SKM-1 treated with dmso at 0.1 percent for 144 hours (cell line): ENCODE measurements around the gene FBXO4.

Experiments
- DNase-seq: peaks from one replicate; lab custom pipeline; 2025; ENCODE audit not compliant: unreplicated experiment; lab: John Stamatoyannopoulos, UW

FBXO4 gene, protein sequence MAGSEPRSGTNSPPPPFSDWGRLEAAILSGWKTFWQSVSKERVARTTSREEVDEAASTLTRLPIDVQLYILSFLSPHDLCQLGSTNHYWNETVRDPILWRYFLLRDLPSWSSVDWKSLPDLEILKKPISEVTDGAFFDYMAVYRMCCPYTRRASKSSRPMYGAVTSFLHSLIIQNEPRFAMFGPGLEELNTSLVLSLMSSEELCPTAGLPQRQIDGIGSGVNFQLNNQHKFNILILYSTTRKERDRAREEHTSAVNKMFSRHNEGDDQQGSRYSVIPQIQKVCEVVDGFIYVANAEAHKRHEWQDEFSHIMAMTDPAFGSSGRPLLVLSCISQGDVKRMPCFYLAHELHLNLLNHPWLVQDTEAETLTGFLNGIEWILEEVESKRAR

DNA sequence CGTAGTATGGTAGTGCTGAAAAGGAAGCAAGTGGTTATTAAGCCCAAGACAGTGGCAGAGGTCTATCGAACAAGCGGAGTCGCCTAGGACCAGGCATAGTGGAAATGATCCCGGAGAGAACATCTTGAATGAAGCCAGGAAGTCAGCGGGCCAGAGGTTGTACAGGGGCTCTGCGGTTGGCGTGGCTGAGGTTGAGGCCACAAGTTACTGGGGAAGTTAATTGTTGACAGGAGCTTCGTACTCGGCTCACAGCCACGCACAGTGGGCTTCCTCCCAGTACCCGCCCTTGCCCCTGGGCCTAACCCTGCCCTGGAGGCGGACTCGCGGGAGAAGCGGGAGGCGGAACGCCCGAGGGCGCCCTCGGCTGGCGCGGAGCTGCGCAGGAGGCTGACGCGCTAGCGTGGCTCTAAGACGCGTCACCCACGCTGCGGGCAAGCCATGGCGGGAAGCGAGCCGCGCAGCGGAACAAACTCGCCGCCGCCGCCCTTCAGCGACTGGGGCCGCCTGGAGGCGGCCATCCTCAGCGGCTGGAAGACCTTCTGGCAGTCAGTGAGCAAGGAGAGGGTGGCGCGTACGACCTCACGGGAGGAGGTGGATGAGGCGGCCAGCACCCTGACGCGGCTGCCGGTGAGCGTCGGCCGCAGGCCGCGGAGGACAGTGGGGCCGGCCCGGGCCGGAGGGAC is at the start of gene FBXO4:
Gene FBXO4 (plus strand): TSS at position 410 of the 683 bp plus-strand sequence. CDS start 29 bp downstream, at position 439.
- DNase-seq: peak; percentile 82

GRCh38 chr5:41876678-41877077 is 48.4 kb upstream of the FBXO4 start:
- DNase-seq: no peak

DNA sequence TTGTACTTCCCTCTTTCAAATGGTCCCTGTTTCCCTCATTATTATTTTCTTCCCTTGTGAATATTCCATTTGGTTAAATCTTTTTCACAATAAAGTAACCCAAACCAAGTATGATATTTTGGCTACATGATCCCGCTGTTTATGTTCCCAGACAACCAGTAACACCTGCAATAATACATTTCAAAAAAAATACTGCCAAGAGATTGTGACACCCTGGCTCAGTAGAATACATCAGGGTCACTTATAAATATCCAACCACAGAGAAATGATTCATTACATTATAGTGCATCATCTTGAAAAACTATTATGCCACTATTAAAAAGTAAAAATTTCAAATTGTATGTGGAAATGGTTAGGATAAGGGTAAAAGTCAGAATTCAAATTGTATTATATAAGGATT is 47.7 kb upstream of the FBXO4 start:
- no peak for DNase-seq

DNA sequence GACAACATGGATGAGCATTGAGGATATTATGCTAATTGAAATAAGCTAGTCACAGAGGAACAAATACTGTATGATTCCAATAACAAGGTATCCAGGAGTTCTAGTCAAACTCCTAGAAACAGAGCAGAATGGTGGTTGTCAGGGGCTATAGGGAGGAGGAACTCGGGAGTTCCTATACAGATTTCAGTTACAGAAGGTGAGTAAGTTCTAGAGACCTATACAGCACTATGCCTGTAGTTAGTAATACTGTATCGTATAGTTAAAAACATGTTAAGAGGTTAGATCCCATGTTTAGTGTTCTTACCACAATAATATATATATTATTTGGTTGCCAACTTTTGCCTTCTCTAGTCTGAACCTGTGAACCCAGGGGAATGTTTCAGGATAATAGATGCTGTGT is 46.9 kb upstream of the FBXO4 start:
- DNase-seq: no peak

- no peak for DNase-seq
These were observed 46.2 kb upstream of the FBXO4 start for GRCh38 chr5:41878643-41879478.

DNA sequence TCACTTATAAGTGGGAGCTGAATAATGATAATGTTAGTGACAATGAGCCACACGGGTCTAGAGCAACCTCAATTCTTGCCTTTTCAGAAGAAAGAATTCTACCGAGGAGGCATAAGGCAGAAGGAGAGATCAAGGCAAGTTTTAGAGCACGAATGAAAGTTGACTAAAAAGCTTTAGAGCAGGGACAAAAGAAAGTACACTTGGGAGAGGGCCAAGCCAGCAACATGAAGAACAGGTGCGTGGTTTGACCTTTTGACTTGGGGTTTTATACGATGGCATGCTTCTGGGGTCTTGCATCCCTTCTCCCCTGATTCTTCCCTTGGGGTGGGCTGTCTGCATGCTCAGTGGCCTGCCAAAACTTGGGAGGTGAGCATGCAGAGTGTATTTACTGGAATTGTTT is 42.3 kb upstream of the FBXO4 start:
- DNase-seq: no peak

- no peak for DNase-seq
These were observed 41.8 kb upstream of the FBXO4 start for GRCh38 chr5:41883243-41883642.

- no peak for DNase-seq
These were observed 41.1 kb upstream of the FBXO4 start for GRCh38 chr5:41883936-41884335.

DNA sequence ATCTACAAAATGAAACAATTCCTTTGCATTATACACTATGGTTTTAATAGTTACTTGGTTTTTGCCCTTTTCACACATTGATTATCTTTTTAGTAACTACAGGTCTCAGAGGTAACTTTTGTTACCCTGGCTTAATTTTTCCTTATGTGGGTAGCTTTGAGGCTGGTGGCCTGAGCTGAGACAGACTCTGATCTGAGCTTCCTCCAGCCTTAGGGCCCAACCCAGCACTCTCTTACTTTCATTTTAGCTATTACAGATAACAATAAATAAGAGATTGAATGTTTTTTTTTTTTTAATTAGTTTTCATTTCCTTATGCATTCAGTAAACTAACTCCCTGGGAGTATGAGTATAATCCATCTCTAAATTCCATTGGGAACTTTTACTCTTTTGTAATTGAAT is 39.8 kb upstream of the FBXO4 start:
- DNase-seq: no peak

DNA sequence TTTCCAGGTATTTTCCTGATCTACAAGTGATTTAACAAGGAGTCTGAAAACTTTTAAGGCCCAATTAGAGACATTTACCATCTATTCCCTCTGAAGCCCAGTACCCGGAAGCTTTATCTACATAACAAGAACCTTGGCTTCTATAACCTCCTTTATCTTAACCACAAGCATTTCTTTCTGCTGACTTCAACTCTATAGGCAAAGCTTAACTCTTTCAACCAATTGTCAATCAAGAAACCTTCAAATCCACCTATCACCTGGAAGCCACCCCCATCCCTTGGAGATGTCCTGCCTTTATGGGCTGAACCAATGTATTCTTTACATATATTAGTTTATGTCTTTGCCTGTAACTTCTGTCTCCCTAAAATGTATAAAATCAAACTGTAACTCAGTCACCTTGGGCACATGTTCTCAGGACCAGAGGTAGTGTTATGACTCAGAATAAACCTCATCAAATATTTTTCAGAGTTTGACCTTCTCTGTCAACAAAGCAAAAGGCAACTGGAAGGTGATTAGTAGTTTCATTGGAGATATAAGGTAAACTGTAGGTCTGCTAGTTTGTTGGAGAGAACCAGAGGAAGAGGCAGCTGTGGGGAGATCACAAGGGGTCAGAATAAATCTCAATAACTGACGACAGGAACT is 33.9 kb upstream of the FBXO4 start:
- DNase-seq: no peak

DNA sequence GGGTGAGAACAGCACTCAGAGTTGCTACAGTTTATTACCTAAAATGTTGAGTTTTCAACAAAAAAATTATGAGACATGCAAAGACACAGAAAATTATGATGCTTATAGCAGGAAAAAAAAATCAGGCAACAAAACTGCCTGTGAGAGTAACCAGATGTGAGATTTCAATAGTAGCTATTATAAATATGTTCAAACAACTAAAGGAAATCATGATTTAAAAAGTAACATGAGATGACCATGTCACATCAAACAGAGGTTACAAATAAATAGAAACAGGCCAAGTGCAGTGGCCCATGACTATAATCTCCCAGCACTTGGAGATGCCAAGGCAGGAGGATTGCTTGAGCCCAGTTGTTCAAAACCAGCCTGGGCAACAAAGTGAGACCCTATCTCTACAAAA is 33.0 kb upstream of the FBXO4 start:
- DNase-seq: no peak

DNA sequence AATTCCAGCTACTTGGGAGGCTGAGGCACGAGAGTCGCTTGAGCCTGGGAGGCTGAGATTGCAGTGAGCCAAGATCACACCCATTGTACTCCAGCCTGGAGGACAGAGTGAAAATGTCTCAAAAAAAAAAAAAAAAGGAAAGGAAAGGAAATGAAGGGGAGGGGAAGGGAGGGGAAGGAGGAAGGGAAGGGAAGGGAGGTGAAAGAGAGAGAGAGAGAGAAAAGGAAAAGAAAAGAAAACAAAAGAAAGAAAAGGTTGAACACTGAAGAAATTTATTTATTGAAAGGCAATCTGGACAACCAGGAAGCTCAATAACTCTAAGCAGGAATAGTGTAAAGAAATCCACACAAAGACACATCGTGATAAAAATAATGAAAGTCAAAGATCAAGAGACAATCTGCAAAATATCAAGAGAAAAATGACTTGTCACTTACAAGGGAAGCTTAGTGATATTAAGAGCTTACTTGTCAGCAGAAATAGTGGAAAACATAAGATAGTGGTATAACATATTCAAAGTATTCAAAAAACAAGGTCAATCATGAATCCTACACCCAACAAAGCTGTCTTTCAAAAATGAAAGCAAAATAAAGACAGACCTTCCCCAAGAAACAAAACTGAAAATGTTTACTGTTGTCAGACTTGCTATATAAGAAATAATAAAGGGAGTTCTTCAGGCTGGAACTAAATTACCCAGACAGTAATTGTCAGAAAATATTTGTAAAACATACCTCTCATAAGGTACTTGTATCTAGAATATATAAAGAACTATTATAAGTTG is 31.8 kb upstream of the FBXO4 start:
- DNase-seq: no peak

GRCh38 chr5:41896230-41896629 is 28.9 kb upstream of the FBXO4 start:
- DNase-seq: no peak

GRCh38 chr5:41903382-41903891 is 21.6 kb upstream of the FBXO4 start:
- DNase-seq: no peak

GRCh38 chr5:41903892-41904799 is 20.9 kb upstream of the FBXO4 start, which contains the start of gene RIMOC1:
TSS of gene RIMOC1 (plus strand) at chr5:41904344. CDS start at chr5:41904368, 24 bp downstream.
- peak; percentile 99 for DNase-seq

DNA sequence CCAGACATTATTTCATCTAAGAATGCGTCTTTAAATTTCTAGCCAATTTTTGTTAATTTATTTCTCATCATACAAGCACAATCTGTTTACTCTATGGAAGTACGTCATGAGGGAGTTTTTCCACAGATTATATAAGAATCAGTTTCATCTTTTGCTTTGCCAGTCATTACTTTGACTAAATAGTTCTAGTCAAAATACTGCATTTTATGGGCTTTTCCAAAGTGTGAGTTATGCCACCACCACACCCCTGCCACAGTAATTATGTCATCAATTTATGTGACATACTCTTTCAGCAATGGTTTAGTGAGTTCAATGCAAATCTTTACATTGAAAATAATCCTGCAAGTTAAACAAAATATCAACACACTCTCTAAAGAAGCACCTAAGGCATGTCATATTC is 18.9 kb upstream of the FBXO4 start:
- DNase-seq: no peak

DNA sequence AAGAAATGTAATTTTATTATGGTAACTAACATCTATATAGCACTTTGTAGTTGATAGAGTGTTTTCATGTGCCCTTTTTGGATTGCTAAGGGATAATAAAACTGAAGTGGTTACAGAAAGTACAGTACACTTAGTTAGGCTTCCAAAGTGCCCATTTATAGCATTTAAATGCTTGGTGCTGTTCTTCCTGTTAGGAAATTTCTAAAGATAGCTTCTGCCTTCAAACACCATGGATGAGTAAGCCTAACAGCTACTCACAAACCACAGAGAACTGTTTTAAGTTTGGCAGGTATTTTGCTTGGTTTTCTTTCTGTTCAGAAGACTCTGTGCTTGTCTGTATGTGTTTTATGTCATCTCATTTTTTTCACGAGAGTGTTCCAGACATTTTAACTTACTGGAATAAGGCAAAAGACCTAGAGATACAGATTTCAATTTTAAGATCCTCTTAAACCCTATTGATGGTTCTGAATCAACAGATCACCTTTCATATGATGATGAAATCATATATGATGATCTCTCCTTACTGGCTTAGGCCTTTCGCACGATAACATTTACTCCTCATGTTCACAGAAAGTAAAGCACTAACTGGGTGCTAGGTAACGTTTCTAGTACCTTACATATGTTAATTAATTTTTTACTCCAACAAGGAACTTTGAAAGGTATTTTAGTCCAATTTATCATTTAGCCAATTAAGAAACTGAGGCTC is 16.6 kb upstream of the FBXO4 start:
- DNase-seq: no peak

- DNase-seq: no peak
These were observed 7.0 kb upstream of the FBXO4 start for GRCh38 chr5:41918105-41918504.
